Muscle layer of colon (tissue), 2 donors: ENCODE results near the gene SIKE1.

ENCODE experiments used
- H3K27ac ChIP-seq: one replicate; pipeline ENCODE4 v1.7.0; 2013; ENCODE audit warnings: low read depth, mild to moderate bottlenecking, low read length, moderate library complexity
- H3K27me3 ChIP-seq, 2 donors: one replicate each; pipeline ENCODE4 v1.7.0; 2013; ENCODE audit warnings: low read length in 2 of 2, mild to moderate bottlenecking in 2 of 2; ENCODE audit not compliant: insufficient read depth in 2 of 2, control insufficient read depth in 1 of 2
- H3K36me3 ChIP-seq: one replicate; pipeline ENCODE4 v1.7.0; 2013; ENCODE audit warnings: mild to moderate bottlenecking, low read length; ENCODE audit not compliant: insufficient read depth
- H3K4me1 ChIP-seq: one replicate; pipeline ENCODE4 v1.7.0; 2013; ENCODE audit warnings: mild to moderate bottlenecking, low read length; ENCODE audit not compliant: insufficient read depth
- H3K4me3 ChIP-seq, 2 donors: one replicate each; pipeline ENCODE4 v1.7.0; 2013; ENCODE audit warnings: low read length in 2 of 2, low read depth in 1 of 2, mild to moderate bottlenecking in 1 of 2, moderate library complexity in 1 of 2
- H3K9ac ChIP-seq: one replicate; pipeline ENCODE4 v1.7.0; 2013; ENCODE audit warnings: low read length
- H3K9me3 ChIP-seq: one replicate; pipeline ENCODE4 v1.7.0; 2013; ENCODE audit warnings: mild to moderate bottlenecking, low read length
- donor health status: abdominal sarcoma.
- donor health status: Adenocarcinoma of cecum.

Gene SIKE1

DNA sequence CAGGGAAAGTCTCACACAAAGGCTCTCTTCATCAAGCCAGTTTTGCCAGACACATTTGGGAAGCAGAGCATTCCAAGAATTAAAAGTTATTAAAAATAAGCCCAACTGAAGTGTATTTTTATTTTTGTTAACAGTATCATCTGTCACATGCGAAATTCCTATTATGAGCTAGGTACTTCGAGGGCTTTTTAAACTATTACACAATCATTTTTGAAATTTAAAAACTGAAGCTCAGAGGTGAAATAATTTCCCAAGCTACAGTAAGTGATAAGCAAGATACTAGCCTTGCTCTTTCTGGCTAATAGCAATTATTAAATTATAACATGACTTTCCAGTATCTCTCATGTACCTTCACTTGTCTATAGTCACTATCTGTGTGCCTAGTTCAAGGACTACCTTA lies 51.9 kb downstream of the SIKE1 start:
- no peak overlapping the region for H3K27ac ChIP-seq
- no peak overlapping the region for H3K9ac ChIP-seq
- H3K9me3 ChIP-seq: no peaks in the 10 kb centered on the region
- H3K4me3 ChIP-seq: no peak overlapping the region
- H3K4me1 ChIP-seq: peaks cover 5% of the 10 kb centered on the region
- H3K27me3 ChIP-seq: no peaks in the 10 kb centered on the region
- H3K36me3 ChIP-seq: peaks cover 86% of the 10 kb centered on the region

DNA sequence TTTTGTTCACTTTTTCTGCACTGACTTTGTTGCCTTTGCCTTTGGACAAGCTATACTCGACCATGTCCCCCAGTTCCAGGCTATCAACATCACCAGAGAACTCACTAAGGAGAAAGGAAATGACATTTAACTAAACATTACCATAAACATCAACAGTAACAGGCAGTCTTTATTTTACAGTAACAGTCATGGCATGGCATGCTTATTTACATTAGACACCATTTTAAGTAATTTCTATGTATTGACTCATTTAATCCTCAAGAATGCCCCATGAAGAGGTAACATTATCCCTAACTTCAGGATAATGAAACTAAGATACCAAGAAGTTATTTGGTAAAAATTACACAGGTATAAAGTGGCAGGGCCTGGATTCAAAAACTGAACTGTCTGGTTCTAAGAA lies 55.3 kb downstream of the SIKE1 start:
- Histone ChIP-seq H3K27ac (no peak overlapping the region), H3K36me3 (peaks cover 88% of the 10 kb centered on the region), H3K9me3 (no peaks in the 10 kb centered on the region), H3K4me3 (no peak overlapping the region), H3K9ac (no peak overlapping the region), H3K27me3 (no peaks in the 10 kb centered on the region), H3K4me1 (peaks cover 6% of the 10 kb centered on the region)

DNA sequence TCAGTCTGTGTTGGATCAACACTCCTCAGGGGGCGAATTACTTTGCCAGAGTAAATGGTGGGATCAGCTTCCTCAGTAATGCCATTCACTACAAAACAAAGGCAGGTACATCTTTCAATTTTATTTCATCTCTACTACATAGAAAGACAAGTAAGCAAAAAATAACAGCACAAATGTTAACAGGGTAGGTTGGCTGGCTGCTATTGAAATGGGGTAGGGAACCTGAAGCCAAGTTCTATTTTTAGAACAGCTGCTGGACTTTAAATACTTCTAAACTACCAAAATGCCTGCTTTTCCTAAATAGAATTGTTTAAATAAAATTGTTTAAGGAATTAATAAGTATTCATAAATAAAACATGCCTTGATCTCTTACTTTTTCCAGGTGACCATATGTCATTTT lies 56.6 kb downstream of the SIKE1 start:
- Histone ChIP-seq H3K9me3 (no peaks in the 10 kb centered on the region), H3K27ac (no peak overlapping the region), H3K9ac (no peak overlapping the region), H3K4me1 (peaks cover 6% of the 10 kb centered on the region), H3K4me3 (no peak overlapping the region), H3K36me3 (peaks cover 90% of the 10 kb centered on the region), H3K27me3 (no peaks in the 10 kb centered on the region)

DNA sequence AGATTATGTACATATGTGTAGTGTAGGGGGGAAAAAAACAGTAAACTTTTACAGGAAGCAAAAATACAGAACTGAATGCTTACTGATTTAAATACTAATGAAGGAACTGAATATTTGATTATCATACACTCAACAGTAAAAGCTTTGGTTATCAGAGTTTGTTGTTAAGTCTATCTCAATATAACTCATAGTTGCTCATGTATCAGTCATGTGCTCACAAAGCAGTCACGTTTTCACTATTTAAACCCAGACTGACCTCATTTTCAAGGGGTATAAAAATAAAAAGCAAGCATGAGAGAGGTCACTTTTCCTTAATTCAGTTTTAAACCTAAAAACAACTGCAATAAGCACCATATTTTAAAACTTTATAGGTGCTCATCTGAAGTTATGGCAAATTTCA lies 57.0 kb downstream of the SIKE1 start:
- Histone ChIP-seq H3K9me3 (no peaks in the 10 kb centered on the region), H3K27me3 (no peaks in the 10 kb centered on the region), H3K27ac (no peak overlapping the region), H3K36me3 (peaks cover 90% of the 10 kb centered on the region), H3K4me3 (no peak overlapping the region), H3K4me1 (peaks cover 6% of the 10 kb centered on the region), H3K9ac (no peak overlapping the region)

DNA sequence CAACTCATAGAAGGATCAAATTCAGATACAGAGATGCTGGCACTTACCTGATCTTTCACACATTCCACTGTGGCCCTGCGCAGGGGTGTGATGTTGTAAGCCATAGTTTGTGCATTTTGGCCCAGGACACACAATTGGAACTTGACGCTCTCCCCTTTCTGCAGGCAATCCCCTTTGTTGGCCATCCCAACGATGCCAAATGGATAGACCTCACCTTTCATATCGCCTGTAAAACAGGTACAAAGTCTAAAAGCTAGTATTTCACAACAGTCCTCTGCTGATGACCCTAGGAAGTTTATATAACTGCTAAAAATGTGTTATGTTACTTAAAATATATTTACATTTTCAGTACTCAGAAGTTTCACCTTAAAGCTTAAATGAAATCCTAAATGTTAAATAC lies 60.0 kb downstream of the SIKE1 start:
- Histone ChIP-seq H3K4me3 (no peak overlapping the region), H3K27me3 (no peaks in the 10 kb centered on the region), H3K4me1 (peaks cover 12% of the 10 kb centered on the region), H3K36me3 (peaks cover 74% of the 10 kb centered on the region), H3K9me3 (no peaks in the 10 kb centered on the region), H3K27ac (no peak overlapping the region), H3K9ac (no peak overlapping the region)
